ENCODE data around the gene PPP4R2. TPM values are rescaled to one million over a fixed set of nuclear protein-coding genes. Genes with fewer than 3 reads are reported as not detected.

Gene PPP4R2
- total and polyA plus RNA-seq, 2 experiments from 2014 or later: 51.0 to 91.4 TPM

DNA sequence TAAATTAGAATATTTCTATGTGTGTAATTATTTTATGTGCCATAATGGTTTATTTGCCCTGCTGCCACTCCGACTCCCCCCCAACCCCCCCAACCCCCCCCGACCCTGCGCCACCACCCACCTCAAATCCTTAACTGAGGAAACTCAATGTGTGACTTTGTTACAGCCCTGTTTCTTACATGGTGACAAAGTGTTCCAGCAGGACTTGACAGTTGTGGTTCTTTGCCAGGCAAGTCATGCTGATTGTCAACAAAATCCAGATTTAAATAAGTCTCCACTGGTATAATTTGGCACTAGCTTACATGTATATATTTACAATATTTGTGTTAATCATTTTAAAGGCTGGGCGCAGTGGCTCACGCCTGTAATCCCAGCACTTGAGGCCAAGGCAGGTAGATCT lies 72.6 kb downstream of the PPP4R2 start:
- no peaks in the 10 kb centered on the region for H3K4me1 ChIP-seq (ENCODE audit: insufficient read depth)
- H3K36me3 ChIP-seq (replicated peaks; ENCODE audit: insufficient read depth, low read depth): no peaks in the 10 kb centered on the region
- no peaks in the 10 kb centered on the region for H3K9me3 ChIP-seq (ENCODE audit: low read depth)
- DNase-seq (ENCODE audit: low spot score): no peak
- H4K20me1 ChIP-seq (ENCODE audit: insufficient read depth, poor library complexity, severe bottlenecking): no peaks in the 10 kb centered on the region
- H3K9me2 ChIP-seq (replicated peaks; ENCODE audit: insufficient read depth): no peaks in the 10 kb centered on the region
- 95% methylated on average over 5 of the region's 5 CpGs for WGBS (ENCODE audit: low lambda C conversion rate, missing lambda C conversion rate)
- no peak overlapping the region for H3K4me2 ChIP-seq
- no peaks in the 10 kb centered on the region for H3K27me3 ChIP-seq
- H3K27ac ChIP-seq: no peak overlapping the region
- H3K4me3 ChIP-seq: no peak overlapping the region
- TF ChIP-seq CTCF (IDR thresholded peaks at IDR 0.05; ENCODE audit: poor library complexity) (no peak), EZH2phosphoT487 (IDR thresholded peaks at IDR 0.05; ENCODE audit: low read depth, severe bottlenecking, unreplicated experiment) (no peak)
- peaks cover 6% of the 10 kb centered on the region for H3K79me2 ChIP-seq
- no peak overlapping the region for H2AFZ ChIP-seq

DNA sequence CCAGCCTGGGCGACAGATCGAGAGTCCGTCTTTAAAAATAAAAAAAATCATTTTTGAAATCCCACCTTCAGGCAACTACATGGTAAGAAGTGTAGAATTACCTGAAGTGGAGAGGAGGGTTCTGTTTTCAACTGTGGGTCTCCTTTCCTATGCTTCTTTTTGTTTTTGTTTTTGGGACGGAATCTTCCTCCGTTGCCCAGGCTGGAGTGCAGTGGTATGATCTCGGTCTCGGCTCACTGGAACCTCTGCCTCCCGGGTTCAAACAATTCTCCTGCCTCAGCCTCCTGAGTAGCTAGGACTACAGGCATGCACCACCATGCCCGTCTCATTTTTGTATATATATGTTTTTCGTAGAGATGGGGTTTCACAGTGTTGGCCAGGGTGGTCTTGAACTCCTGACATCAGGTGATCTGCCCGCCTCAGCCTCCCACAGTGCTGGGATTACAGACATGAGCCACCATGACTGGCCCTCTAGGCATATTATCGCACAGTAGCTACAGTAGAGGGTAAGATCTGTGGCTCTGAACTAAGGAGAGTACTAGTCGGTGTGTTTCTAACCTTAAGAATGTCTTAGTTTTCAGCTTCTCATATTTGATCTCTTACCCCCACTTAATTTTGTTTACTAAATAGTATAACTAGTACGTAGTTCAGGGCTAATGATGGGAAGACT lies 73.3 kb downstream of the PPP4R2 start:
- Histone ChIP-seq H4K20me1 (ENCODE audit: insufficient read depth, poor library complexity, severe bottlenecking) (no peaks in the 10 kb centered on the region), H3K9me3 (ENCODE audit: low read depth) (no peaks in the 10 kb centered on the region), H3K4me3 (no peak overlapping the region), H3K9me2 (replicated peaks; ENCODE audit: insufficient read depth) (no peaks in the 10 kb centered on the region), H3K36me3 (replicated peaks; ENCODE audit: insufficient read depth, low read depth) (no peaks in the 10 kb centered on the region), H3K27me3 (no peaks in the 10 kb centered on the region), H3K79me2 (peaks cover 3% of the 10 kb centered on the region), H3K4me1 (ENCODE audit: insufficient read depth) (no peaks in the 10 kb centered on the region), H3K27ac (no peak overlapping the region), H2AFZ (no peak overlapping the region), H3K4me2 (no peak overlapping the region)
- TF ChIP-seq EZH2 (IDR thresholded peaks at IDR 0.05; ENCODE audit: borderline replicate concordance): no peak
- DNase-seq (ENCODE audit: low spot score): no peak
- WGBS (ENCODE audit: low lambda C conversion rate, missing lambda C conversion rate): 94% methylated on average over 14 of the region's 14 CpGs

DNA sequence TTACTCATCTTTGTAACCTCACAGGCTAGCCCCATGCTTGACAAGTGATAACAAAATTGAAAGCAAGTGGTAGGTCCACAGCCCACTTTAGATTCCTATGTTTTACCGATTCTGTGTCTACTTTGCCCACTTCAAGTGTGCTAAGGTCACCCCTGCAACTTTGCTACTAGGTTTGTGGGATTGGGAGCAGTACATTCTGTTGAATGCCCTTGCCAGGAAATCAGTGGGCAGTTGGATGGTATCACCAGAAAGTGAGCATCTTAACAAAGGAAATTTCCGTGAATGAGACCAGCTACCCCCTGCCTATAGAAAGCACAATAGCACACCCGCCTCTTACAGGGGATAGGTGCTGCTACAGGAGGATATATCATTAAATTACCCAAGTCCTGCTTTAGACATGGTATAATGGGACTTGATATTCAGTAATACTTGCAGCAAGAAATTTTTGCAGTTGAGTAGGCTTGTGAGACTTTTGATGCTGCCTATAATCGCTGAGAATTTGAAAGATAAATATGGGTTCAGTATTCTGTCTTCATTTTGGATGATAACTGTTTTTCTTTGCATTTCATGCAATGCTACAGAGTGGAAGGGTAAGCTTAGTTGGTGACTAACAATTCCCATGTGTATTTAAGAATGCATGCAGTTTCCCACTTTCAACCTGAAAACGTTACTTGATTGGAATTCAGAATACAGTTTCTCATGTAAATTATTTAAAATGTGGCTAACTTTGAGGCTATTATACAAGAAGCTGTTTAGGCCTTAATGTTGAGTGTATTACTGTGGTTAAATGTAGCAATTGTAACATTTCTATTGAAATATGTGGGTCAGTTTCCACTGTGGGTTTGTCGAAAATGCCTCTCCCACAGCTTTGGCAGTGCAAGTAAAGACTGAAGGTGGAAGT lies 74.3 kb downstream of the PPP4R2 start:
- H2AFZ ChIP-seq: no peak overlapping the region
- H3K4me3 ChIP-seq: no peak overlapping the region
- no peaks in the 10 kb centered on the region for H3K36me3 ChIP-seq (replicated peaks; ENCODE audit: insufficient read depth, low read depth)
- no peaks in the 10 kb centered on the region for H3K27me3 ChIP-seq
- H3K4me2 ChIP-seq: no peak overlapping the region
- 71% methylated on average over 6 of the region's 6 CpGs for WGBS (ENCODE audit: low lambda C conversion rate, missing lambda C conversion rate)
- DNase-seq (ENCODE audit: low spot score): no peak
- H3K79me2 ChIP-seq: peaks cover 3% of the 10 kb centered on the region
- no peak overlapping the region for H3K27ac ChIP-seq
- H3K9me2 ChIP-seq (replicated peaks; ENCODE audit: insufficient read depth): no peaks in the 10 kb centered on the region
- no peaks in the 10 kb centered on the region for H4K20me1 ChIP-seq (ENCODE audit: insufficient read depth, poor library complexity, severe bottlenecking)
- H3K4me1 ChIP-seq (ENCODE audit: insufficient read depth): no peaks in the 10 kb centered on the region
- H3K9me3 ChIP-seq (ENCODE audit: low read depth): no peaks in the 10 kb centered on the region
- TF ChIP-seq EZH2 (IDR thresholded peaks at IDR 0.05; ENCODE audit: borderline replicate concordance): no peak
- no peak for TF ChIP-seq CTCF (IDR thresholded peaks at IDR 0.05; ENCODE audit: poor library complexity)
- no peak for TF ChIP-seq EZH2phosphoT487 (IDR thresholded peaks at IDR 0.05; ENCODE audit: low read depth, severe bottlenecking, unreplicated experiment)

- no peaks in the 10 kb centered on the region for H3K9me3 ChIP-seq (ENCODE audit: low read depth)
- no peaks in the 10 kb centered on the region for H3K4me1 ChIP-seq (ENCODE audit: insufficient read depth)
- peaks cover 3% of the 10 kb centered on the region for H3K79me2 ChIP-seq
- WGBS (ENCODE audit: low lambda C conversion rate, missing lambda C conversion rate): 91% methylated on average over 1 of the region's 1 CpG
- DNase-seq (ENCODE audit: low spot score): no peak
- no peak overlapping the region for H3K4me3 ChIP-seq
- no peaks in the 10 kb centered on the region for H4K20me1 ChIP-seq (ENCODE audit: insufficient read depth, poor library complexity, severe bottlenecking)
- no peak overlapping the region for H3K27ac ChIP-seq
- no peak overlapping the region for H2AFZ ChIP-seq
- no peaks in the 10 kb centered on the region for H3K36me3 ChIP-seq (replicated peaks; ENCODE audit: insufficient read depth, low read depth)
- no peak overlapping the region for H3K4me2 ChIP-seq
- no peak for TF ChIP-seq CTCF (IDR thresholded peaks at IDR 0.05; ENCODE audit: poor library complexity)
- no peak for TF ChIP-seq EZH2phosphoT487 (IDR thresholded peaks at IDR 0.05; ENCODE audit: low read depth, severe bottlenecking, unreplicated experiment)
- TF ChIP-seq EZH2 (IDR thresholded peaks at IDR 0.05; ENCODE audit: borderline replicate concordance): no peak
- no peaks in the 10 kb centered on the region for H3K9me2 ChIP-seq (replicated peaks; ENCODE audit: insufficient read depth)
- H3K27me3 ChIP-seq: no peaks in the 10 kb centered on the region
Observed at GRCh38 chr3:73071952-73072351, 75.3 kb downstream of the PPP4R2 start.

Data from hepatocyte (in vitro differentiated cells).